PC-3 (cell line): ENCODE data around the gene HSD17B12.

Experiments
- CTCF ChIP-seq: fragments of 300-600 bp; sonication (generic); conservative IDR thresholded peaks from 2 replicates; pipeline ENCODE4 v1.5.1; 2017; ENCODE audit warnings: antibody characterized with exemption, low read depth, mild to moderate bottlenecking, low read length
- EZH2 ChIP-seq: fragments of 300-600 bp; sonication (generic); IDR thresholded peaks from one replicate; pipeline ENCODE4 v1.6.1; 2017; ENCODE audit warnings: antibody characterized with exemption, mild to moderate bottlenecking, low read length; ENCODE audit not compliant: unreplicated experiment
- EZH2phosphoT487 ChIP-seq: fragments of 300-600 bp; sonication (generic); IDR thresholded peaks from 2 replicates; pipeline ENCODE4 v1.6.1; 2018; ENCODE audit warnings: mild to moderate bottlenecking, antibody characterized with exemption, low read length, borderline replicate concordance

- TF ChIP-seq CTCF (no peak), EZH2 (no peak), EZH2phosphoT487 (no peak)
Observed at GRCh38 chr11:43832536-43832935, 152.0 kb downstream of the HSD17B12 start.
